IMR-90 (cell line): ENCODE measurements around the gene APOL3. TPM values are rescaled to one million over a fixed set of nuclear protein-coding genes. Genes with fewer than 3 reads are reported as not detected.
"Not testable (repeated sequence)": the region's sequence is repeated elsewhere in the genome, so short reads cannot be mapped to it uniquely, and the experiment has no call there.

Experiments
- ATAC-seq: fragments of 200-7000 bp; cut with Tn5 transposase; 2 replicates; pipeline ENCODE4 v1.9.1; 2020; ENCODE audit warnings: low read depth, mild to moderate bottlenecking, moderate library complexity
- BruUV-seq: library from RNA; stranded (reverse); fragments of 400-500 nt; replicated peaks from 2 replicates; lab custom pipeline; 2021; lab: Mats Ljungman, UMichigan
- CTCF ChIA-PET: fragments of 300-600 bp; formaldehyde crosslinking; extraction: SDS; loops from one replicate; lab custom pipeline; 2021; ENCODE audit warnings: antibody characterized with exemption; lab: Yijun Ruan, JAX
- POLR2A ChIA-PET: fragments of 300-600 bp; sonication (Branson Sonifier 250); formaldehyde crosslinking; loops from one replicate; lab custom pipeline; 2022; ENCODE audit warnings: antibody characterized with exemption; ENCODE audit not compliant: unreplicated experiment; lab: Charles Lee
- DNase-seq: peaks from one replicate; pipeline ENCODE4 v3.0.0; 2013
- H2AFZ ChIP-seq: replicated peaks from 2 replicates; pipeline ENCODE3; 2013; ENCODE audit warnings: low read length, mild to moderate bottlenecking; ENCODE audit not compliant: poor library complexity
- H2AK5ac ChIP-seq: 2 replicates; pipeline ENCODE4 v1.6.1; 2013; ENCODE audit warnings: low read depth, low read length, inconsistent platforms
- H2AK9ac ChIP-seq: replicated peaks from 2 replicates; pipeline ENCODE3; 2013; ENCODE audit warnings: mild to moderate bottlenecking, low read depth, low read length, moderate library complexity; ENCODE audit not compliant: poor library complexity
- H2BK120ac ChIP-seq: 2 replicates; pipeline ENCODE4 v1.6.1; 2013; ENCODE audit warnings: low read depth, low read length, inconsistent platforms
- H2BK15ac ChIP-seq: 3 replicates; pipeline ENCODE4 v1.6.1; 2013; ENCODE audit warnings: low read depth, low read length, inconsistent platforms
- H2BK20ac ChIP-seq: 2 replicates; pipeline ENCODE4 v1.6.1; 2013; ENCODE audit warnings: low read depth, mild to moderate bottlenecking, inconsistent platforms, low read length, moderate library complexity
- H2BK5ac ChIP-seq: 2 replicates; pipeline ENCODE4 v1.6.1; 2013; ENCODE audit warnings: mild to moderate bottlenecking, low read depth, low read length, inconsistent platforms; ENCODE audit not compliant: poor library complexity, severe bottlenecking
- H3K14ac ChIP-seq: replicated peaks from 2 replicates; pipeline ENCODE4 v1.6.1; 2013; ENCODE audit warnings: low read depth, low read length, inconsistent platforms
- H3K18ac ChIP-seq: 2 replicates; pipeline ENCODE4 v1.6.1; 2013; ENCODE audit warnings: low read depth, low read length, control low read depth
- H3K23ac ChIP-seq: 2 replicates; pipeline ENCODE4 v1.6.1; 2013; ENCODE audit warnings: low read depth, low read length, inconsistent platforms
- H3K27ac ChIP-seq: 2 replicates; pipeline ENCODE4 v1.5.1; 2013; ENCODE audit warnings: mild to moderate bottlenecking, control low read depth, low read length; ENCODE audit not compliant: insufficient read depth
- H3K27me3 ChIP-seq: 2 replicates; pipeline ENCODE4 v1.6.1; 2013; ENCODE audit warnings: low read length; ENCODE audit not compliant: control insufficient read depth, insufficient read depth
- H3K36me3 ChIP-seq: 2 replicates; pipeline ENCODE4 v1.6.1; 2013; ENCODE audit warnings: low read length, mixed read lengths; ENCODE audit not compliant: control insufficient read depth, insufficient read depth
- H3K4ac ChIP-seq: 2 replicates; pipeline ENCODE4 v1.6.1; 2013; ENCODE audit warnings: low read depth, low read length, inconsistent platforms
- H3K4me1 ChIP-seq: 2 replicates; pipeline ENCODE4 v1.6.1; 2013; ENCODE audit warnings: low read length, mixed read lengths; ENCODE audit not compliant: control insufficient read depth, insufficient read depth
- H3K4me2 ChIP-seq: 2 replicates; pipeline ENCODE4 v1.6.1; 2013; ENCODE audit warnings: low read depth, mild to moderate bottlenecking, control low read depth, low read length, moderate library complexity
- H3K4me3 ChIP-seq: 2 replicates; pipeline ENCODE4 v1.5.1; 2013; ENCODE audit warnings: low read depth, mild to moderate bottlenecking, control low read depth, low read length, moderate library complexity; ENCODE audit not compliant: insufficient read depth
- H3K56ac ChIP-seq: 2 replicates; pipeline ENCODE4 v1.6.1; 2013; ENCODE audit warnings: low read length, inconsistent platforms; ENCODE audit not compliant: insufficient read depth; ENCODE audit errors: extremely low read depth
- H3K79me1 ChIP-seq, 2 experiments: 2 replicates each; pipeline ENCODE4 v1.6.1; 2013; ENCODE audit warnings: low read length in 2 of 2, inconsistent platforms in 1 of 2, low read depth in 1 of 2
- H3K9ac ChIP-seq: 2 replicates; pipeline ENCODE4 v1.6.1; 2013; ENCODE audit warnings: low read depth, low read length, control low read depth
- H3K9me1 ChIP-seq: 2 replicates; pipeline ENCODE4 v1.6.1; 2013; ENCODE audit warnings: low read length, inconsistent platforms; ENCODE audit not compliant: insufficient read depth
- H3K9me3 ChIP-seq: 2 replicates; pipeline ENCODE4 v1.6.1; 2013; ENCODE audit warnings: low read length; ENCODE audit not compliant: control insufficient read depth, insufficient read depth
- H4K20me1 ChIP-seq: 2 replicates; pipeline ENCODE4 v1.6.1; 2013; ENCODE audit warnings: low read length, inconsistent platforms; ENCODE audit not compliant: insufficient read depth
- H4K5ac ChIP-seq: 2 replicates; pipeline ENCODE4 v1.6.1; 2013; ENCODE audit warnings: mild to moderate bottlenecking, low read depth, low read length, control low read depth
- H4K8ac ChIP-seq, 2 experiments: 2 replicates each; pipeline ENCODE4 v1.6.1; 2013; ENCODE audit warnings: low read depth in 2 of 2, low read length in 2 of 2, control low read depth in 1 of 2, inconsistent platforms in 1 of 2
- H4K91ac ChIP-seq: 2 replicates; pipeline ENCODE4 v1.6.1; 2013; ENCODE audit warnings: low read depth, low read length, inconsistent platforms; ENCODE audit not compliant: insufficient read depth
- CEBPB ChIP-seq: IDR thresholded peaks from 2 replicates; pipeline ENCODE4 v1.6.1; 2012; ENCODE audit warnings: low read depth, low read length, improper control_type of control experiment
- WGBS, 2 experiments: methylation state at CpG; one replicate each; pipeline versions ENCODE4 v1.1.5 to v1.1.7; 2013; ENCODE audit warnings: missing lambda C conversion rate in 2 of 2; ENCODE audit not compliant: insufficient read length in 1 of 2; ENCODE audit errors: extremely low coverage in 2 of 2; 5-methylcytosine and 5-hydroxymethylcytosine counted together
- dilution Hi-C: fragments of 300-500 bp; cut with HindIII; formaldehyde crosslinking; loops from one replicate; pipeline ENCODE4 v1.14.3; 2018; ENCODE audit warnings: low sequenced_read_pairs; ENCODE audit not compliant: unreplicated experiment
- in situ Hi-C: fragments of 300-500 bp; cut with MboI; formaldehyde crosslinking; loops from 3 replicates; pipeline ENCODE4 v1.14.3; 2019; ENCODE audit warnings: low sequenced_read_pairs, inconsistent platforms, mixed read lengths
- intact Hi-C: fragments of 100-400 bp; cut with micrococcal nuclease; formaldehyde crosslinking; loops from 2 replicates; pipeline ENCODE4 v1.10.0; 2022
- polyA plus RNA-seq, 3 experiments: library from polyadenylated mRNA; depleted of rRNA; stranded (reverse); fragments of >200 nt; gene quantifications; 2 replicates each; pipeline ENCODE4 v1.2.3, GENCODE V29; 2012; ENCODE audit warnings: low replicate concordance in 1 of 3
- total RNA-seq: library from RNA; depleted of rRNA; stranded (reverse); fragments of >200 nt; gene quantifications from 2 replicates; pipeline ENCODE4 v1.2.3, GENCODE V29; 2012

The APOL3 gene
- total and polyA plus RNA-seq, 2 of the 4 experiments (the other 2 are of a cell fraction): 1.4 to 2.3 TPM

- ChIA-PET CTCF (interaction anchor here (0.8 to 1.4 kb wide), 2 partner anchors 19 to 37 kb away, joined by 3 read pairs; partner anchors contain the start of gene APOL2), POLR2A (interaction anchor here (0.6 kb wide), 1 partner anchor 280 kb away, joined by 13 read pairs; the partner anchor contains the start of gene TXN2)
- Histone ChIP-seq H3K9me1 (peaks cover 12% of the 10 kb centered on the region), H2AK5ac (no peak within 1 kb of the TSS), H3K4me3 (no peak within 1 kb of the TSS), H3K56ac (no peak within 1 kb of the TSS), H3K18ac (no peak within 1 kb of the TSS), H2BK5ac (no peak within 1 kb of the TSS), H4K20me1 (no peaks in the 10 kb centered on the region), H3K4me1 (peaks cover 9% of the 10 kb centered on the region), H2BK15ac (no peak within 1 kb of the TSS), H3K27me3 (peaks cover 3% of the 10 kb centered on the region), H2AK9ac (no peak within 1 kb of the TSS), H3K27ac (no peak within 1 kb of the TSS), H3K79me1 (0 out of 4 replicates have a peak, but pooled peaks cover 0 to 5% of the 10 kb centered on the region in 2 experiments), H2BK20ac (no peak within 1 kb of the TSS), H4K91ac (no peak within 1 kb of the TSS), H2AFZ (no peak within 1 kb of the TSS), H3K9ac (no peak within 1 kb of the TSS), H3K14ac (no peak within 1 kb of the TSS), H3K23ac (no peak within 1 kb of the TSS), H2BK120ac (no peak within 1 kb of the TSS), H3K4me2 (no peak within 1 kb of the TSS), H3K4ac (no peak within 1 kb of the TSS), H4K8ac (no peak within 1 kb of the TSS), H3K9me3 (no peaks in the 10 kb centered on the region), H3K36me3 (no peaks in the 10 kb centered on the region), H4K5ac (no peak within 1 kb of the TSS)
- 80% methylated on average over 7 of the region's 13 CpGs; no CpG with 5 or more reads in 1 of the 2 experiments for WGBS, 2 experiments
- ATAC-seq (no peak), DNase-seq (no peak)
- in situ Hi-C loops: no loop called here
- intact Hi-C loops: no loop called here
- no TSS peak for BruUV-seq
- TF ChIP-seq CEBPB: no peak
- dilution Hi-C loops: no loop called here
Measured at GRCh38 chr22:36201630-36202319, 41.2 kb upstream of the APOL3 start, which contains the start of gene APOL4. APOL4 (minus strand) TSS chr22:36201809; CDS start chr22:36201734, 75 bp downstream.

GRCh38 chr22:36201025-36201424, 40.5 kb upstream of the APOL3 start:
- H4K20me1 ChIP-seq, H3K9ac ChIP-seq, H2AK9ac ChIP-seq, H4K5ac ChIP-seq, BruUV-seq, CTCF ChIA-PET, H3K18ac ChIP-seq, H3K4me2 ChIP-seq, dilution Hi-C loops, H2BK5ac ChIP-seq, H3K23ac ChIP-seq, H3K4me1 ChIP-seq, H3K14ac ChIP-seq, H2AFZ ChIP-seq, DNase-seq, H2BK20ac ChIP-seq, intact Hi-C loops, H2BK15ac ChIP-seq, in situ Hi-C loops, H3K4me3 ChIP-seq, H3K9me3 ChIP-seq, POLR2A ChIA-PET, ATAC-seq, H4K8ac ChIP-seq, H4K91ac ChIP-seq, H3K56ac ChIP-seq, H2BK120ac ChIP-seq, H3K27ac ChIP-seq, H3K36me3 ChIP-seq, H3K27me3 ChIP-seq, H2AK5ac ChIP-seq, H3K4ac ChIP-seq, H3K79me1 ChIP-seq: not testable (repeated sequence)
- H3K9me1 ChIP-seq: peaks cover 12% of the 10 kb centered on the region
- WGBS, 2 experiments: no CpG with 5 or more reads among the region's 5 CpGs
